OCI-LY7 (cell line): Measurements from ENCODE around the gene RXRA. TPM values are rescaled to one million over a fixed set of nuclear protein-coding genes. Genes with fewer than 3 reads are reported as not detected.

Source experiments
- BruUV-seq: library from RNA; stranded (reverse); fragments of 400-500 nt; replicated peaks from 2 replicates; lab custom pipeline; 2021; lab: Mats Ljungman, UMichigan
- CTCF ChIA-PET: fragments of 300-600 bp; sonication (Branson Sonifier 250); formaldehyde crosslinking; loops from one replicate; lab custom pipeline; 2022; ENCODE audit warnings: antibody characterized with exemption; ENCODE audit not compliant: unreplicated experiment; lab: Charles Lee
- POLR2A ChIA-PET: fragments of 300-600 bp; sonication (Branson Sonifier 250); formaldehyde crosslinking; loops from one replicate; lab custom pipeline; 2022; ENCODE audit warnings: antibody characterized with exemption; lab: Charles Lee
- DNase-seq: peaks from one replicate; pipeline ENCODE4 v3.0.0-alpha.2; 2015; ENCODE audit warnings: low spot score
- H2AFZ ChIP-seq: fragments of 200-600 bp; sonication (generic), shearing (Covaris generic); 2 replicates; pipeline ENCODE4 v1.6.1; 2014; ENCODE audit warnings: mild to moderate bottlenecking, antibody characterized with exemption, low read length, moderate library complexity
- H3K27ac ChIP-seq: fragments of 200-600 bp; sonication (generic); 2 replicates; pipeline ENCODE4 v1.5.1; 2014; ENCODE audit warnings: mixed run types, low read depth, mild to moderate bottlenecking, moderate library complexity, low read length, inconsistent platforms; ENCODE audit not compliant: poor library complexity, severe bottlenecking
- H3K36me3 ChIP-seq: fragments of 200-600 bp; sonication (generic); 2 replicates; pipeline ENCODE4 v1.6.1; 2014; ENCODE audit warnings: mild to moderate bottlenecking, antibody characterized with exemption, low read length, moderate library complexity, mixed read lengths; ENCODE audit not compliant: insufficient read depth
- H3K4me1 ChIP-seq: fragments of 200-600 bp; sonication (generic); 2 replicates; pipeline ENCODE4 v1.5.1; 2014; ENCODE audit warnings: mild to moderate bottlenecking, low read length; ENCODE audit not compliant: insufficient read depth, poor library complexity, severe bottlenecking
- H3K4me2 ChIP-seq: fragments of 200-600 bp; sonication (generic); 2 replicates; pipeline ENCODE4 v1.6.1; 2014; ENCODE audit warnings: mild to moderate bottlenecking, low read length
- H3K4me3 ChIP-seq: fragments of 200-600 bp; sonication (generic); 2 replicates; pipeline ENCODE4 v1.5.1; 2014; ENCODE audit warnings: mild to moderate bottlenecking, low read depth, low read length; ENCODE audit not compliant: poor library complexity, severe bottlenecking
- H3K79me2 ChIP-seq: fragments of 200-600 bp; sonication (generic); 2 replicates; pipeline ENCODE4 v1.6.1; 2016; ENCODE audit warnings: low read depth, mild to moderate bottlenecking, low read length, moderate library complexity, mixed read lengths; ENCODE audit not compliant: insufficient read depth
- H3K9me2 ChIP-seq: fragments of 200-600 bp; sonication (generic); 2 replicates; pipeline ENCODE4 v1.6.1; 2016; ENCODE audit warnings: mild to moderate bottlenecking, low read length, mixed read lengths; ENCODE audit not compliant: insufficient read depth
- H3K9me3 ChIP-seq: fragments of 200-600 bp; sonication (generic); 2 replicates; pipeline ENCODE4 v1.6.1; 2014; ENCODE audit warnings: mild to moderate bottlenecking, mixed run types, low read length, mixed read lengths
- H4K20me1 ChIP-seq: fragments of 200-600 bp; sonication (generic); 2 replicates; pipeline ENCODE4 v1.6.1; 2014; ENCODE audit warnings: mild to moderate bottlenecking, antibody characterized with exemption, low read length, moderate library complexity, mixed read lengths; ENCODE audit not compliant: insufficient read depth
- CTCF ChIP-seq: fragments of 200-600 bp; sonication (generic); conservative IDR thresholded peaks from 2 replicates; pipeline ENCODE4 v1.5.1; 2014; ENCODE audit warnings: mild to moderate bottlenecking, antibody characterized with exemption, low read length, moderate library complexity, mixed read lengths
- EZH2phosphoT487 ChIP-seq: fragments of 200-600 bp; sonication (generic); IDR thresholded peaks from 2 replicates; pipeline ENCODE4 v1.6.1; 2018; ENCODE audit warnings: low read depth, borderline replicate concordance, mild to moderate bottlenecking, mixed run types, antibody characterized with exemption, low read length, moderate library complexity, mixed read lengths
- intact Hi-C: fragments of 100-400 bp; cut with micrococcal nuclease; formaldehyde crosslinking; loops from one replicate; pipeline ENCODE4 v1.10.0; 2022; ENCODE audit not compliant: unreplicated experiment
- total RNA-seq, 2 experiments: library from RNA; depleted of rRNA in 1 of 2; stranded (reverse); fragments of >200 nt in 1 of 2; shearing (Covaris generic) in 1 of 2; gene quantifications; 2 replicates each; pipeline ENCODE4 v1.2.3, GENCODE V29; 2014 to 2022

Gene RXRA
- total RNA-seq, 2 experiments from 2014 or later = 0.25 to 0.40 TPM

GRCh38 chr9:134482226-134482625 lies 156.0 kb downstream of the RXRA start:
- no peak overlapping the region for H3K4me3 ChIP-seq
- H3K4me1 ChIP-seq = no peaks in the 10 kb centered on the region
- DNase-seq = no peak
- H2AFZ ChIP-seq = no peak overlapping the region
- no peak for TF ChIP-seq CTCF
- TF ChIP-seq EZH2phosphoT487 = no peak
- POLR2A ChIA-PET = no interaction called here
- no peaks in the 10 kb centered on the region for H3K9me2 ChIP-seq
- H3K79me2 ChIP-seq = no peaks in the 10 kb centered on the region
- no peak overlapping the region for H3K27ac ChIP-seq
- H3K9me3 ChIP-seq = no peaks in the 10 kb centered on the region
- no peaks in the 10 kb centered on the region for H3K36me3 ChIP-seq
- BruUV-seq = no TSS peak
- no peaks in the 10 kb centered on the region for H4K20me1 ChIP-seq
- H3K4me2 ChIP-seq = no peak overlapping the region
- CTCF ChIA-PET = no interaction called here
- intact Hi-C loops = no loop called here

GRCh38 chr9:134483361-134484184 lies 157.3 kb downstream of the RXRA start:
- CTCF ChIA-PET = no interaction called here
- no peaks in the 10 kb centered on the region for H3K36me3 ChIP-seq
- TF ChIP-seq CTCF = no peak
- no peak for TF ChIP-seq EZH2phosphoT487
- no peaks in the 10 kb centered on the region for H3K9me3 ChIP-seq
- no peak overlapping the region for H2AFZ ChIP-seq
- intact Hi-C loops = no loop called here
- no peaks in the 10 kb centered on the region for H3K79me2 ChIP-seq
- H3K4me2 ChIP-seq = no peak overlapping the region
- POLR2A ChIA-PET = no interaction called here
- H4K20me1 ChIP-seq = no peaks in the 10 kb centered on the region
- DNase-seq = no peak
- BruUV-seq = no TSS peak
- H3K27ac ChIP-seq = no peak overlapping the region
- no peaks in the 10 kb centered on the region for H3K4me1 ChIP-seq
- no peak overlapping the region for H3K4me3 ChIP-seq
- no peaks in the 10 kb centered on the region for H3K9me2 ChIP-seq

GRCh38 chr9:134484479-134484878 lies 158.2 kb downstream of the RXRA start:
- POLR2A ChIA-PET = no interaction called here
- no peaks in the 10 kb centered on the region for H4K20me1 ChIP-seq
- H3K4me2 ChIP-seq = no peak overlapping the region

More at GRCh38 chr9:134484479-134484878, 158.2 kb downstream of the RXRA start:
- Histone ChIP-seq H2AFZ (no peak overlapping the region), H3K4me3 (no peak overlapping the region), H3K9me2 (no peaks in the 10 kb centered on the region), H3K79me2 (no peaks in the 10 kb centered on the region), H3K9me3 (no peaks in the 10 kb centered on the region), H3K36me3 (no peaks in the 10 kb centered on the region), H3K4me1 (no peaks in the 10 kb centered on the region), H3K27ac (no peak overlapping the region)
- no peak for DNase-seq
- BruUV-seq = no TSS peak
- no peak for TF ChIP-seq EZH2phosphoT487
- no peak for TF ChIP-seq CTCF
- intact Hi-C loops = no loop called here
- CTCF ChIA-PET = no interaction called here
